HepG2 (cell line): ENCODE results near the gene SNX30. TPM values are rescaled to one million over a fixed set of nuclear protein-coding genes. Genes with fewer than 3 reads are reported as not detected.
A peak's percentile ranks its signal among the peaks of the same experiment; 100 is the strongest.

ENCODE experiments used
- ATF6 ChIP-seq: sonication (generic); formaldehyde crosslinking; conservative IDR thresholded peaks from 2 replicates; pipeline ENCODE4 v1.4.0; 2020; ENCODE audit warnings: missing genetic modification reagents
- BRCA1 ChIP-seq: sonication (generic); formaldehyde crosslinking; IDR thresholded peaks from 2 replicates; pipeline ENCODE4 v1.4.0; 2020; ENCODE audit warnings: missing genetic modification reagents
- CAMTA2 ChIP-seq: sonication (generic); formaldehyde crosslinking; IDR thresholded peaks from 2 replicates; pipeline ENCODE4 v1.4.0; 2020; ENCODE audit warnings: mild to moderate bottlenecking, missing genetic modification reagents, borderline replicate concordance
- FLYWCH1 ChIP-seq: sonication (generic); formaldehyde crosslinking; IDR thresholded peaks from 2 replicates; pipeline ENCODE4 v1.8.1; 2023; ENCODE audit warnings: mild to moderate bottlenecking, missing genetic modification reagents
- JARID2 ChIP-seq: sonication (generic); formaldehyde crosslinking; IDR thresholded peaks from 2 replicates; pipeline ENCODE4 v1.8.1; 2023; ENCODE audit warnings: missing genetic modification reagents, inconsistent platforms; ENCODE audit not compliant: insufficient replicate concordance
- KAT2B ChIP-seq: fragments of 150-350 bp; IDR thresholded peaks from 2 replicates; pipeline ENCODE4 v1.6.1; 2014; ENCODE audit warnings: low read depth, low read length, borderline replicate concordance
- MAFF ChIP-seq: IDR thresholded peaks from 2 replicates; pipeline ENCODE4 v1.6.1; 2011; ENCODE audit warnings: low read depth, low read length, improper control_type of control experiment
- NFIC ChIP-seq: IDR thresholded peaks from 2 replicates; pipeline ENCODE4 v1.6.1; 2012; ENCODE audit warnings: mild to moderate bottlenecking, low read length, inconsistent platforms
- PCBP1 ChIP-seq: fragments of 200-400 bp; formaldehyde crosslinking; IDR thresholded peaks from 2 replicates; pipeline ENCODE4 v1.6.1; 2017; ENCODE audit warnings: mild to moderate bottlenecking, low read depth, low read length, borderline replicate concordance
- RFX5 ChIP-seq: IDR thresholded peaks from 2 replicates; pipeline ENCODE4 v1.6.1; 2011; ENCODE audit warnings: low read depth, low read length, improper control_type of control experiment
- SALL2 ChIP-seq: sonication (generic); formaldehyde crosslinking; IDR thresholded peaks from 2 replicates; pipeline ENCODE4 v1.8.1; 2023; ENCODE audit warnings: mild to moderate bottlenecking, missing genetic modification reagents, inconsistent platforms
- SKIL ChIP-seq: sonication (generic); formaldehyde crosslinking; IDR thresholded peaks from 2 replicates; pipeline ENCODE4 v1.8.0; 2022; ENCODE audit warnings: missing genetic modification reagents, mild to moderate bottlenecking, moderate library complexity, borderline replicate concordance
- SMAD1 ChIP-seq: sonication (generic); formaldehyde crosslinking; IDR thresholded peaks from 2 replicates; pipeline ENCODE4 v1.4.0; 2020; ENCODE audit warnings: missing genetic modification reagents, low read depth, mild to moderate bottlenecking, borderline replicate concordance
- SP1 ChIP-seq, 2 experiments: fragments of 450-650 bp in 1 of 2; sonication (generic) in 1 of 2; formaldehyde crosslinking in 1 of 2; IDR thresholded peaks; 2 replicates each; pipeline versions ENCODE4 v1.4.0 to v1.6.1; 2016 to 2020; ENCODE audit warnings: missing genetic modification reagents in 1 of 2
- SRY ChIP-seq: sonication (generic); formaldehyde crosslinking; IDR thresholded peaks from 2 replicates; pipeline ENCODE4 v1.8.0; 2022; ENCODE audit warnings: mild to moderate bottlenecking, missing genetic modification reagents
- STAG1 ChIP-seq: sonication (generic); formaldehyde crosslinking; IDR thresholded peaks from 2 replicates; pipeline ENCODE4 v1.4.0; 2020; ENCODE audit warnings: missing genetic modification reagents
- THAP8 ChIP-seq: sonication (generic); formaldehyde crosslinking; IDR thresholded peaks from 2 replicates; pipeline ENCODE4 v1.5.1; 2020; ENCODE audit warnings: missing genetic modification reagents, mild to moderate bottlenecking, borderline replicate concordance
- ZFX ChIP-seq: sonication (generic); formaldehyde crosslinking; IDR thresholded peaks from 2 replicates; pipeline ENCODE4 v1.4.0; 2020; ENCODE audit warnings: mild to moderate bottlenecking, low read depth, missing genetic modification reagents, moderate library complexity
- ZNF280D ChIP-seq: sonication (generic); formaldehyde crosslinking; IDR thresholded peaks from 2 replicates; pipeline ENCODE4 v1.5.1; 2020; ENCODE audit warnings: mild to moderate bottlenecking, missing genetic modification reagents
- ZNF704 ChIP-seq: sonication (generic); formaldehyde crosslinking; IDR thresholded peaks from 2 replicates; pipeline ENCODE4 v1.8.1; 2023; ENCODE audit warnings: mild to moderate bottlenecking, inconsistent platforms, moderate library complexity, missing genetic modification reagents, borderline replicate concordance
- polyA plus RNA-seq, 8 experiments: library from polyadenylated mRNA; depleted of rRNA in 3 of 8; stranded (reverse) in 7 of 8; unstranded in 1 of 8; fragments of >200 nt; fragmentation: Illumina TruSeq in 4 of 8; extraction: Trizol in 4 of 8; gene quantifications; 2 replicates each; pipeline versions ENCODE4 v1.2.1 to v1.2.3, GENCODE V29; 2011 to 2016; ENCODE audit warnings: low read depth in 4 of 8, missing spikeins in 1 of 8, mixed read lengths in 1 of 8; ENCODE audit not compliant: insufficient read depth in 1 of 8
- total RNA-seq, 5 experiments: library from RNA; depleted of rRNA; stranded (reverse); fragments of >200 nt; fragmentation: Illumina TruSeq; extraction: Trizol; gene quantifications; 2 replicates each; pipeline ENCODE4 v1.2.3, GENCODE V29; 2016; ENCODE audit warnings: low read depth in 1 of 5

Gene SNX30
- total and polyA plus RNA-seq, 2 of the 13 experiments (the other 11 are each of a cell fraction or from before 2014, with no cell fraction given), result 4.4 to 12.4 TPM

GRCh38 chr9:112750016-112750763 is at the start of gene SNX30 (continued):
- TF ChIP-seq SKIL, result peak; percentile 39; the same call in 1 of the 2 replicates
- no peak for TF ChIP-seq KAT2B
- TF ChIP-seq THAP8, result no peak
- no peak for TF ChIP-seq SP1 (IDR thresholded peaks at IDR 0.05)
- TF ChIP-seq SP1 (CRISPR knock-in tag; IDR thresholded peaks at IDR 0.05), result peak; percentile 80
- no peak for TF ChIP-seq ZNF704 (CRISPR knock-in tag)
- no peak for TF ChIP-seq ZNF280D
- TF ChIP-seq RFX5, result no peak
- no peak for TF ChIP-seq FLYWCH1 (CRISPR knock-in tag)
- TF ChIP-seq PCBP1, result peak; percentile 93; the same call in 1 of the 2 replicates
- TF ChIP-seq SMAD1 (CRISPR knock-in tag), result no peak; the same call in 1 of the 2 replicates
- TF ChIP-seq MAFF, result no peak
- no peak for TF ChIP-seq ATF6
- TF ChIP-seq SRY (CRISPR knock-in tag), result no peak; the same call in 1 of the 2 replicates
- TF ChIP-seq CAMTA2 (CRISPR knock-in tag), result no peak
- TF ChIP-seq STAG1 (CRISPR knock-in tag), result no peak; the same call in 1 of the 2 replicates
- peak; percentile 89 for TF ChIP-seq ZFX (CRISPR knock-in tag)
- TF ChIP-seq SALL2, result no peak
- no peak for TF ChIP-seq BRCA1 (CRISPR knock-in tag)
- TF ChIP-seq NFIC, result no peak
- TF ChIP-seq JARID2 (CRISPR knock-in tag), result no peak
